NCI-H2171 (cell line): ENCODE data around the gene PIK3IP1.

Experiments
- DNase-seq: peaks from one replicate; lab custom pipeline; 2025; lab: John Stamatoyannopoulos, UW

Gene PIK3IP1

GRCh38 chr22:31278626-31279326 lies 13.5 kb downstream of the PIK3IP1 start:
- DNase-seq: no peak

GRCh38 chr22:31278151-31278621 lies 14.1 kb downstream of the PIK3IP1 start:
- no peak for DNase-seq

- no peak for DNase-seq
Observed at GRCh38 chr22:31277741-31278140, 14.5 kb downstream of the PIK3IP1 start.

- no peak for DNase-seq
Observed at GRCh38 chr22:31276426-31277167, 15.7 kb downstream of the PIK3IP1 start.

- no peak for DNase-seq
Observed at GRCh38 chr22:31275576-31275975, 16.7 kb downstream of the PIK3IP1 start.

- DNase-seq: no peak
Observed at GRCh38 chr22:31275018-31275417, 17.3 kb downstream of the PIK3IP1 start.

GRCh38 chr22:31274017-31274416 lies 18.3 kb downstream of the PIK3IP1 start:
- no peak for DNase-seq

GRCh38 chr22:31272522-31273446 lies 19.5 kb downstream of the PIK3IP1 start:
- peak; percentile 21 for DNase-seq

GRCh38 chr22:31271485-31271884 lies 20.8 kb downstream of the PIK3IP1 start:
- DNase-seq: no peak

GRCh38 chr22:31271026-31271425 lies 21.3 kb downstream of the PIK3IP1 start:
- DNase-seq: no peak

GRCh38 chr22:31269892-31270579 lies 22.3 kb downstream of the PIK3IP1 start:
- DNase-seq: no peak

- DNase-seq: no peak
Observed at GRCh38 chr22:31268281-31268680, 24.0 kb downstream of the PIK3IP1 start.

GRCh38 chr22:31263896-31264640 lies 28.2 kb downstream of the PIK3IP1 start:
- no peak for DNase-seq

- no peak for DNase-seq
Observed at GRCh38 chr22:31262312-31263133, 29.8 kb downstream of the PIK3IP1 start.

GRCh38 chr22:31260474-31260856 lies 31.8 kb downstream of the PIK3IP1 start:
- DNase-seq: no peak

GRCh38 chr22:31259798-31260473 lies 32.4 kb downstream of the PIK3IP1 start:
- DNase-seq: no peak

GRCh38 chr22:31253949-31254348 lies 38.3 kb downstream of the PIK3IP1 start:
- DNase-seq: no peak

- no peak for DNase-seq
Observed at GRCh38 chr22:31250740-31251600, 41.3 kb downstream of the PIK3IP1 start.
